Measurements from ENCODE around the gene RSPO1.

GRCh38 chr1:37602750-37603694, 31.7 kb downstream of the RSPO1 start:
- no peak for TF ChIP-seq YY1 (IDR thresholded peaks at IDR 0.05; ENCODE audit: low read depth)
- TF ChIP-seq MAX (IDR thresholded peaks at IDR 0.05) = no peak
- TF ChIP-seq TCF12 (IDR thresholded peaks at IDR 0.05; ENCODE audit: low read depth) = no peak

Data from Ishikawa (cell line).